Hepatocyte (in vitro differentiated cells): Measurements from ENCODE around the gene KCNA4.

Experiments
- CTCF ChIP-seq: fragments of 200-600 bp; sonication (generic); IDR thresholded peaks from 2 replicates; pipeline ENCODE4 v1.5.1; 2016; ENCODE audit warnings: antibody characterized with exemption, mild to moderate bottlenecking; ENCODE audit not compliant: poor library complexity
- EZH2 ChIP-seq: fragments of 200-600 bp; sonication (generic); IDR thresholded peaks from 2 replicates; pipeline ENCODE4 v1.6.1; 2016; ENCODE audit warnings: antibody characterized with exemption, mild to moderate bottlenecking, borderline replicate concordance

DNA sequence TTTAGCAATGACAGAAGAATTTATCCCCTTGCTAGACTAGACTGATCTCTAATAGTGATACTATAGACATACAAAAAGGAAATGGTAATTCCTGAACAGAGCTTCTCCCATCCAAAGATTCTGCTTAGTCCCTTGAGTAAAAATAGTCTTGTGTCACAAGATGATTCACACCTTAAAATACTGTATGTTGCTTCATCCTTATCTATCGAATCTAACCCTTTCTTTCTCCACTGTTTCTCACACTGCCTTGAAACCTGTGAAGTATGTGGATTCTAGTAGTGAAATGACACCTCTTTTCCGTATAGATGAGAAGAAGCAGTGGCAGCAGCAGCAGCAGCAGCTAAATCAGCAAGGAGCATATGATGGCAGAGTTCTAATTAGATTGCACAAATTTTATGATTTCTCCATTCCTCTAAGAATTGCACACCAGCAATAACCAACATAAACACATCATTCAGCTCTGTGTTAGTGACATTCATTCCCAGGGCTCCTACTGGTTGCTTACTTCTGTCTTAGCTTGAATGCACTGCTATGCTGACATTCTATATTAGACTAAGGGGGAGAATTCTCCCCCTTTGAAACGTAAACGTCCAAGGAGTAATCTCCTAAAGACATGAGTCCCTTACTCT, 14.6 kb downstream of the KCNA4 start:
- no peak for TF ChIP-seq CTCF
- TF ChIP-seq EZH2: no peak
